Naive thymus-derived CD4-positive, alpha-beta T cell (primary cell): ENCODE measurements around the gene R3HCC1L. TPM values are rescaled to one million over a fixed set of nuclear protein-coding genes. Genes with fewer than 3 reads are reported as not detected.
"Not testable (repeated sequence)": the region's sequence is repeated elsewhere in the genome, so short reads cannot be mapped to it uniquely, and the experiment has no call there.

Source experiments
- ATAC-seq: fragments of 150-1000 bp; cut with Tn5 transposase; 2 replicates; pipeline ENCODE4 v1.10.0; 2021; ENCODE audit warnings: mild to moderate bottlenecking, moderate library complexity
- CTCF ChIA-PET: fragments of 350-600 bp; sonication (Branson Sonifier 250); formaldehyde crosslinking; loops from one replicate; lab custom pipeline; 2021; ENCODE audit warnings: antibody characterized with exemption; lab: Charles Lee
- POLR2A ChIA-PET: fragments of 350-600 bp; sonication (Branson Sonifier 250); formaldehyde crosslinking; loops from one replicate; lab custom pipeline; 2021; ENCODE audit warnings: antibody characterized with exemption, inconsistent platforms; lab: Charles Lee
- DNase-seq, 9 donors: peaks; one replicate each; pipeline versions ENCODE4 v3.0.0 to v3.0.0-alpha.2; 2020 to 2022; ENCODE audit warnings: mixed read lengths in 1 of 9
- H3K27ac ChIP-seq: one replicate; pipeline ENCODE4 v1.7.0; 2013; ENCODE audit warnings: mild to moderate bottlenecking, low read depth, low read length, moderate library complexity
- H3K27me3 ChIP-seq, 2 donors: one replicate each; pipeline ENCODE4 v1.7.0; 2013; ENCODE audit warnings: low read length in 2 of 2, mild to moderate bottlenecking in 2 of 2, moderate library complexity in 2 of 2; ENCODE audit not compliant: control insufficient read depth in 2 of 2, insufficient read depth in 2 of 2
- H3K36me3 ChIP-seq, 3 experiments: 1 replicate in 2 of 3; 2 replicates in 1 of 3; pipeline ENCODE4 v1.7.0; 2013; ENCODE audit warnings: low read length in 3 of 3, mild to moderate bottlenecking in 3 of 3, moderate library complexity in 1 of 3; ENCODE audit not compliant: insufficient read depth in 3 of 3, control insufficient read depth in 2 of 3
- H3K4me1 ChIP-seq, 2 donors: one replicate each; pipeline ENCODE4 v1.7.0; 2013; ENCODE audit warnings: low read length in 2 of 2, mild to moderate bottlenecking in 2 of 2, moderate library complexity in 1 of 2; ENCODE audit not compliant: control insufficient read depth in 2 of 2, insufficient read depth in 2 of 2
- H3K4me3 ChIP-seq: 2 replicates; pipeline ENCODE4 v1.7.0; 2013; ENCODE audit warnings: mild to moderate bottlenecking, low read length
- H3K9me3 ChIP-seq, 3 experiments: 1 replicate in 2 of 3; 2 replicates in 1 of 3; pipeline ENCODE4 v1.7.0; 2013; ENCODE audit warnings: low read length in 3 of 3; ENCODE audit not compliant: control insufficient read depth in 2 of 3
- H3K27ac Mint-ChIP-seq, 9 donors: one replicate each; pipeline ENCODE4 v1.8.0; 2020 to 2022; ENCODE audit warnings: mixed read lengths in 9 of 9, mild to moderate bottlenecking in 8 of 9, moderate library complexity in 5 of 9, inconsistent platforms in 2 of 9
- H3K27me3 Mint-ChIP-seq, 5 donors: one replicate each; pipeline ENCODE4 v1.8.0; 2021 to 2022; ENCODE audit warnings: mixed read lengths in 5 of 5, mild to moderate bottlenecking in 1 of 5
- H3K36me3 Mint-ChIP-seq, 5 donors: one replicate each; pipeline ENCODE4 v1.8.0; 2020 to 2022; ENCODE audit warnings: mixed read lengths in 5 of 5, mild to moderate bottlenecking in 3 of 5, inconsistent platforms in 1 of 5
- H3K4me1 Mint-ChIP-seq, 7 donors: one replicate each; pipeline ENCODE4 v1.8.0; 2020 to 2022; ENCODE audit warnings: mixed read lengths in 7 of 7, mild to moderate bottlenecking in 3 of 7, inconsistent platforms in 1 of 7
- H3K4me3 Mint-ChIP-seq, 10 donors: one replicate each; pipeline ENCODE4 v1.8.0; 2020 to 2022; ENCODE audit warnings: mild to moderate bottlenecking in 10 of 10, mixed read lengths in 10 of 10, moderate library complexity in 6 of 10, inconsistent platforms in 2 of 10
- H3K9me3 Mint-ChIP-seq, 11 donors: one replicate each; pipeline ENCODE4 v1.8.0; 2020 to 2022; ENCODE audit warnings: mixed read lengths in 11 of 11, mild to moderate bottlenecking in 4 of 11, inconsistent platforms in 1 of 11, moderate library complexity in 1 of 11
- intact Hi-C, 2 donors: fragments of 100-400 bp; cut with micrococcal nuclease; formaldehyde crosslinking; loops; one replicate each; pipeline ENCODE4 v1.15.1; 2023
- polyA plus RNA-seq, 2 donors: library from polyadenylated mRNA; unstranded; fragments of 300-500 nt; fragmentation: Illumina TruSeq; gene quantifications; one replicate each; pipeline ENCODE4 v1.2.3, GENCODE V29; 2021
- total RNA-seq, 6 experiments: library from RNA in 5 of 6; stranded (reverse) in 5 of 6; gene quantifications; 1 replicate in 5 of 6; 2 replicates in 1 of 6; pipeline ENCODE4 v1.2.3 and lab custom pipeline; 2021 to 2026

The R3HCC1L gene
- total and polyA plus RNA-seq, 7 experiments from 2014 or later = 9.6 to 25.3 (median 19.6) TPM

DNA sequence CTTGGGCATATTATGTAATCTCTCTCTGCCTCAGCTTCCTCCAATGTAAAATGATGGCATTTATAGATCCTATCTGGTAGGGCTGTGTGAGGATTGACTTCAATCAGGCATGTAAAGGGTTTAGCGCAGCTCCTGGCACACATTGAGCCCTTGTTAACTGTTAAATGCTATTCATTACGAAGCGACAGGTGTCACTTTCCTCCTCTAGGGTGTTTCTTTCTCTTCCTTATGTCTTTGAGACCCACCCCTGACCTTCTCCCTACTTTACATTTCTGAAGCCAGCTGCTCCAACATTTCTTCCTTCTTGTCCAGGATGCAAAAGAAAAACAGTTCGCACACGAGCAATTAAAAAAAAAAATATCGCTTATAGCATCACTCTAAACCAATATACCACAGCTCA, 5.7 kb upstream of the R3HCC1L start:
- DNase-seq (no peak), ATAC-seq (no peak)
- ChIA-PET CTCF (no interaction called here), POLR2A (no interaction called here)
- H3K9me3 Mint-ChIP-seq = peaks cover 2 to 22% (median 8%) of the 10 kb centered on the region in 11 donors
- no peaks in the 10 kb centered on the region for H3K36me3 ChIP-seq
- intact Hi-C loops = no loop called here
- H3K4me1 Mint-ChIP-seq = peaks cover 0 to 6% (median 3%) of the 10 kb centered on the region in 7 donors
- H3K4me1 ChIP-seq = no peaks in the 10 kb centered on the region
- no peak overlapping the region for H3K4me3 ChIP-seq
- no peaks in the 10 kb centered on the region for H3K27me3 ChIP-seq
- H3K27ac Mint-ChIP-seq = no peak overlapping the region
- H3K27me3 Mint-ChIP-seq = peaks cover 9 to 33% (median 24%) of the 10 kb centered on the region in 5 donors
- no peak overlapping the region for H3K4me3 Mint-ChIP-seq
- H3K36me3 Mint-ChIP-seq = peaks cover 3 to 10% (median 8%) of the 10 kb centered on the region in 5 donors
- H3K27ac ChIP-seq = no peak overlapping the region
- no peaks in the 10 kb centered on the region for H3K9me3 ChIP-seq

DNA sequence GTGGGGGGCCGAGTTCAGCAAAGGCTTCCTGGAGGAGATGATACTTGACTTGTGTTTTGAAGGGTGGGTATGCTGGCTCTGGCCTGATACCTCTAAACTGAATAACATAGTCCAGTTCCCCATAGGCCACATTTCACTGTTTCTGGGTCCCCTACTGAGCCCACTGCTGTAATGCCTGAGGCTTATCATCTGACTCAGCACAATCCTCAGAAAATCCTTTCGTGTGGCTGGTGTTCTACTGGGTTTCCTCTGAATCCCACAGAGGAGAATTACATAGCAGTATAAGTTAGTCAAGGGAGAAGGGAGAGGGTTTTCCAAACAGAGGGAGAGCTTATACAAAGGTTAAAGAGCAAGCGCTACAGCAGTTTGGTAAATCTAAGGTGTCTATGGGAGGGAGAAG, 2.8 kb upstream of the R3HCC1L start:
- peaks cover 4 to 16% (median 10%) of the 10 kb centered on the region in 5 donors for H3K27me3 Mint-ChIP-seq

DNA sequence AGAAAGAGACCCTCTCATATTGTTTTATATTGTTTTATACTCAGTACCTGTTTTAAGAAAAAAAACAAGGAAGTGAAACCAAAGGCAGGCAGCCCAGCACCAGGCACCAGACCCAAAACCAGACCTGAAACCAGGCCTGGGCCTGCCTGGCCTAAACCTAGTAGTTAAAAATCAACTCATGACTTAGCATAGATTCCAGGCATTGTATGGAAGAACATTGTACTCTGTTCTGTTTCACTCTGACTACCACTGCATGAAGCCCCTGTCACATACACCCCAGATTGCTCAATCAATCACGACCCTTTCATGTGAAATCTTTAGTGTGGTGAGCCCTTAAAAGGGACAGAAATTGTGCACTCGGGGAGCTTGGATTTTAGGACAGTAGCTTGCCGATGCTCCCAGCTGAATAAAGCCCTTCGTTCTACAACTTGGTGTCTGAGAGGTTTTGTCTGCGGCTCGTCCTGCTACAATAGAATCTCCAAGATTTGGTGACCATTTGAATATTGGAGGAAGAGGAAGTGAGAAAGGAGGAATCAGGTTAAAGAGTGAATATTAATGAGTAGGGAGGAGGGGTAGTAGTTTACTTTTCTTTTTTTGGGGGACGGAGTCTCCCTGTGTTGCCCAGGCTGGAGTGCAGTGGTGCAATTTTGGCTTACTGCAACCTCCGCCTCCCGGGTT, 1.2 kb upstream of the R3HCC1L start:
- H3K9me3 ChIP-seq, H3K27me3 Mint-ChIP-seq, H3K27me3 ChIP-seq, CTCF ChIA-PET, DNase-seq, H3K4me3 ChIP-seq, ATAC-seq, H3K36me3 ChIP-seq, H3K9me3 Mint-ChIP-seq, H3K27ac ChIP-seq: not testable (repeated sequence)
- peaks cover 18% of the 10 kb centered on the region in 2 donors for H3K4me1 ChIP-seq
- POLR2A ChIA-PET = interaction anchor here (1.3 to 1.6 kb wide), 3 partner anchors 29 to 397 kb away, joined by 3 to 7 read pairs (median 3); partner anchors contain the start of gene ZFYVE27
- intact Hi-C loops = loop anchor here (5.0 to 10.0 kb wide), 7 partner anchors 278 to 1998 kb away; partner anchors contain the start of genes AVPI1 (in 1 of the 2), COX15 (in 1 of the 2), CUTC (in 1 of the 2) and HPS1 (in 1 of the 2)
- peak overlapping the region in 6 of 9 donors; percentile 37 to 95 (median 68) for H3K27ac Mint-ChIP-seq
- H3K36me3 Mint-ChIP-seq = peaks cover 0 to 13% (median 0%) of the 10 kb centered on the region in 5 donors
- peaks cover 0 to 43% (median 32%) of the 10 kb centered on the region in 7 donors for H3K4me1 Mint-ChIP-seq
- H3K4me3 Mint-ChIP-seq = peak overlapping the region; percentile 26 to 86 (median 48)

More for the DNA sequence above, 2.8 kb upstream of the R3HCC1L start:
- ATAC-seq (no peak), DNase-seq (no peak)
- ChIA-PET POLR2A (no interaction called here), CTCF (no interaction called here)
- H3K4me1 ChIP-seq = peaks cover 10 to 12% of the 10 kb centered on the region in 2 donors
- H3K27me3 ChIP-seq = no peaks in the 10 kb centered on the region
- H3K9me3 ChIP-seq = no peaks in the 10 kb centered on the region
- H3K4me1 Mint-ChIP-seq = peaks cover 0 to 27% (median 20%) of the 10 kb centered on the region in 7 donors
- intact Hi-C loops = loop anchor here (5.0 to 10.0 kb wide), 7 partner anchors 277 to 1997 kb away; partner anchors contain the start of genes AVPI1 (in 1 of the 2), COX15 (in 1 of the 2), CUTC (in 1 of the 2) and HPS1 (in 1 of the 2)
- H3K36me3 Mint-ChIP-seq = peaks cover 0 to 10% (median 2%) of the 10 kb centered on the region in 5 donors
- H3K4me3 Mint-ChIP-seq = no peak overlapping the region
- H3K4me3 ChIP-seq = no peak overlapping the region
- H3K27ac ChIP-seq = no peak overlapping the region
- H3K9me3 Mint-ChIP-seq = peaks cover 0 to 8% (median 3%) of the 10 kb centered on the region in 11 donors
- H3K36me3 ChIP-seq = peaks cover 0 to 6% (median 0%) of the 10 kb centered on the region in 3 experiments
- no peak overlapping the region for H3K27ac Mint-ChIP-seq

DNA sequence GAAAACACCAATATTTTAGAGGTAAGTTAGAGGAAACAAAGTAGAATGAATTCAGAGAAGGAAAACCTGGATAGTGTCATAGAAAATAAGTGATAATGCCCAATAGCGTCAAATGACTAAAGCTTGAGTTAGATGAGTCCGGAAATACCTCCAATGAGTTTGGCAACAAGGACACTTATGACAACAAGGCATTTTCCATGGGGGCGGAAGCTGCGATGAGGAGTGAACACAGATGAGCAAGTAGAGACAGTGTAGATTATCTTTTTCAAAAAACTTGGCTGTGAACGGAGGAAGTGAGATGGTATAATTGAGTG, 383 bp upstream of the R3HCC1L start:
- ATAC-seq (no peak), DNase-seq (no peak)
- intact Hi-C loops = loop anchor here (1.0 to 10.0 kb wide), 19 partner anchors 279 to 1999 kb away; partner anchors contain the start of genes AVPI1 (in 2 of the 2), COX15 (in 2 of the 2), CUTC (in 2 of the 2) and HPS1 (in 2 of the 2)
- CTCF ChIA-PET = no interaction called here
- H3K4me1 Mint-ChIP-seq = peaks cover 0 to 47% (median 39%) of the 10 kb centered on the region in 7 donors
- H3K4me1 ChIP-seq = peaks cover 23 to 27% of the 10 kb centered on the region in 2 donors
- no peaks in the 10 kb centered on the region for H3K9me3 ChIP-seq
- H3K4me3 Mint-ChIP-seq = peak overlapping the region; percentile 78 to 95 (median 86)
- POLR2A ChIA-PET = interaction anchor here (0.9 to 1.6 kb wide), 7 partner anchors 22 to 1598 kb away, joined by 3 to 7 read pairs (median 3); partner anchors contain the start of genes COX15, CUTC and ZFYVE27
- peaks cover 0 to 13% (median 0%) of the 10 kb centered on the region in 5 donors for H3K36me3 Mint-ChIP-seq
- H3K27ac Mint-ChIP-seq = peak overlapping the region; percentile 71 to 98 (median 96)
- peak overlapping the region; percentile 91 for H3K4me3 ChIP-seq
- peaks cover 0 to 2% (median under 1%) of the 10 kb centered on the region in 5 donors for H3K27me3 Mint-ChIP-seq
- peaks cover 0 to 8% (median 3%) of the 10 kb centered on the region in 11 donors for H3K9me3 Mint-ChIP-seq
- no peaks in the 10 kb centered on the region for H3K27me3 ChIP-seq
- peaks cover 0 to 6% (median 0%) of the 10 kb centered on the region in 3 experiments for H3K36me3 ChIP-seq
- peak overlapping the region; percentile 96 for H3K27ac ChIP-seq

DNA sequence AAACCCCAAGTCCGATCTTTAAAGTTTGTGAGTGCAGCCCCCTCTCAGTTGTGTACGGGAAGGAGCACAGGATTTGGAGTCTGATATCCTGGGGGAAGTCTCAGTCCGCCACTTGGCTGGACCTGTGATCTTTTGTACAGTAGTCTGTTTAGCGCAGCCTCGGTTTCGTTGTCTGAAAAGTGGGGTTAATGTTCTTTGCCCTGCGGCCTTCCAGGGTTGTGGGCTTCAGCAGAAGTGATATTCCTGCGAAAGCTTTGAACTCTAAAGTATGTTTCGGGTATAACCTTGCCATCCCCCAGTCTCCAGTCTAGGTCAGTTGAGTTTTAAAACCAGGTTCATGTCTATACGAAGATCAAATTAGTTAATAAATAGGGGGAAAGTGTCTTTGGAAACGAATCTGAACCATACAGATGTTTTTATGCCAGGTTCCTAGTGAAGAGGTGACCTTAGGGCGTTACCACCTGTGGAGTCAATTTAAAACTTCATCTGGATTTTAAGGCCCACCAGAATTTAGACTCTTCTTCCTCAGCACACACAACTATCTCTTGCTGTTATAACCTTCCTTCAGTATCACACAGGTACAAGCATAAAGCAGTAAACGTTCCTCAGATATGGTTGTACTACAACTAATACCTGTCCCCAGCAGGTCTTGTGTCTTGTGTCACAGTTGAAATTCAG, 904 bp downstream of the R3HCC1L start:
- peak overlapping the region; percentile 96 for H3K27ac ChIP-seq
- ATAC-seq = no peak
- H3K27ac Mint-ChIP-seq = peak overlapping the region; percentile 71 to 98 (median 96)
- H3K4me1 Mint-ChIP-seq = peaks cover 5 to 60% (median 51%) of the 10 kb centered on the region in 7 donors
- peak in 1 of 9 donors; percentile 5 for DNase-seq
- H3K4me1 ChIP-seq = peaks cover 23 to 27% of the 10 kb centered on the region in 2 donors
- H3K9me3 Mint-ChIP-seq = peaks cover 0 to 8% (median 3%) of the 10 kb centered on the region in 11 donors
- peaks cover 0 to 13% (median 0%) of the 10 kb centered on the region in 5 donors for H3K36me3 Mint-ChIP-seq
- ChIA-PET CTCF (no interaction called here), POLR2A (interaction anchor here (1.6 kb wide), 3 partner anchors 27 to 1596 kb away, joined by 3 to 7 read pairs (median 6); partner anchors contain the start of genes COX15, CUTC and ZFYVE27)
- H3K27me3 Mint-ChIP-seq = no peaks in the 10 kb centered on the region
- peak overlapping the region; percentile 91 for H3K4me3 ChIP-seq
- peak overlapping the region; percentile 78 to 95 (median 86) for H3K4me3 Mint-ChIP-seq
- no peaks in the 10 kb centered on the region for H3K27me3 ChIP-seq
- intact Hi-C loops = loop anchor here (2.0 to 10.0 kb wide), 9 partner anchors 281 to 2001 kb away; partner anchors contain the start of genes COX15 (in 1 of the 2), CUTC (in 1 of the 2), GOT1 (in 1 of the 2) and HPS1 (in 1 of the 2)
- peaks cover 0 to 6% (median 0%) of the 10 kb centered on the region in 3 experiments for H3K36me3 ChIP-seq
- no peaks in the 10 kb centered on the region for H3K9me3 ChIP-seq

DNA sequence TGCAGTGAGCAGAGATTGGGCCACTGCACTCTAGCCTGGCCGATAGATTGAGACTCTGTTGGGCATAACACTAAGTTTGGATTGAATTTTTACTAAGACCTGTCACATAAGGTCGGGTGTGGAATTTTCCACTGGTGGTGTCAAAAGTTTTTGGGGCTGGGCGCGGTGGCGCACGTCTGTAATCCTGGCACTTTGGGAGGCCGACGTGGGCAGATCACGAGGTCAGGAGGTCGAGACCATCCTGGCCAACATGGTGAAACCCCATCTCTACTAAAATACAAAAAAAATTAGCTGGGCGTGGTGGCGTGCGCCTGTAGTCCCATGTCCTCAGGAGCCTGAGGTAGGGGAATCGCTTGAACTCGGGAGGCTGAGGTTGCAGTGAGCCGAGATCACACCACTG, 2.3 kb downstream of the R3HCC1L start:
- H3K4me3 Mint-ChIP-seq = peak overlapping the region in 5 of 10 donors; percentile 6 to 21 (median 20)
- POLR2A ChIA-PET = not testable (repeated sequence)

More for the DNA sequence above, 2.3 kb downstream of the R3HCC1L start:
- Mint-ChIP-seq H3K27ac (peak overlapping the region in 1 of 9 donors; percentile 9), H3K36me3 (peaks cover 0 to 16% (median 0%) of the 10 kb centered on the region in 5 donors), H3K4me1 (peaks cover 16 to 74% (median 63%) of the 10 kb centered on the region in 7 donors)
- ATAC-seq, DNase-seq, H3K27ac ChIP-seq, H3K9me3 ChIP-seq, H3K27me3 Mint-ChIP-seq, H3K4me3 ChIP-seq, H3K36me3 ChIP-seq, H3K27me3 ChIP-seq, CTCF ChIA-PET, H3K9me3 Mint-ChIP-seq: not testable (repeated sequence)
- peaks cover 23 to 27% of the 10 kb centered on the region in 2 donors for H3K4me1 ChIP-seq
- intact Hi-C loops = loop anchor here (5.0 to 10.0 kb wide), 4 partner anchors 282 to 2002 kb away; partner anchors contain the start of genes TM9SF3 (in 1 of the 2), ZFYVE27 (in 1 of the 2) and ZNF518A (in 1 of the 2)
